HepG2 (cell line): ENCODE results near the gene ACVR1B. TPM values are rescaled to one million over a fixed set of nuclear protein-coding genes. Genes with fewer than 3 reads are reported as not detected.
A peak's percentile ranks its signal among the peaks of the same experiment; 100 is the strongest.

Experiments used
- HCFC1 ChIP-seq: fragments of 150-350 bp; IDR thresholded peaks from 2 replicates; pipeline ENCODE4 v1.6.1; 2014; ENCODE audit warnings: low read depth, low read length
- HMGA1 ChIP-seq: sonication (generic); formaldehyde crosslinking; conservative IDR thresholded peaks from 2 replicates; pipeline ENCODE4 v1.4.0; 2020; ENCODE audit warnings: missing genetic modification reagents
- ISL2 ChIP-seq: sonication (generic); formaldehyde crosslinking; IDR thresholded peaks from 2 replicates; pipeline ENCODE4 v1.5.0; 2020; ENCODE audit warnings: missing genetic modification reagents
- JARID2 ChIP-seq: sonication (generic); formaldehyde crosslinking; IDR thresholded peaks from 2 replicates; pipeline ENCODE4 v1.8.1; 2023; ENCODE audit warnings: missing genetic modification reagents, inconsistent platforms; ENCODE audit not compliant: insufficient replicate concordance
- MIER2 ChIP-seq: IDR thresholded peaks from 2 replicates; pipeline ENCODE4 v1.6.1; 2016; ENCODE audit warnings: missing biosample characterization, missing genetic modification reagents
- NFYC ChIP-seq: IDR thresholded peaks from 2 replicates; pipeline ENCODE4 v1.6.1; 2016; ENCODE audit warnings: missing genetic modification reagents, missing compliant biosample characterization
- PPARG ChIP-seq: conservative IDR thresholded peaks from 2 replicates; pipeline ENCODE4 v1.6.1; 2016; ENCODE audit warnings: missing biosample characterization, missing genetic modification reagents
- TAF1 ChIP-seq: sonication (generic); formaldehyde crosslinking; IDR thresholded peaks from 2 replicates; pipeline ENCODE4 v1.4.0; 2020; ENCODE audit warnings: missing genetic modification reagents
- TCF7 ChIP-seq: sonication (generic); IDR thresholded peaks from 2 replicates; pipeline ENCODE4 v1.6.1; 2016; ENCODE audit warnings: antibody characterized with exemption, low read depth
- ZEB1 ChIP-seq: IDR thresholded peaks from 2 replicates; pipeline ENCODE4 v1.6.1; 2012; ENCODE audit warnings: mild to moderate bottlenecking, low read depth, inconsistent platforms; ENCODE audit not compliant: insufficient replicate concordance
- ZNF337 ChIP-seq: sonication (generic); formaldehyde crosslinking; IDR thresholded peaks from 2 replicates; pipeline ENCODE4 v1.5.1; 2020; ENCODE audit warnings: missing genetic modification reagents, low read depth, mild to moderate bottlenecking, borderline replicate concordance
- ZNF773 ChIP-seq: sonication (generic); formaldehyde crosslinking; IDR thresholded peaks from 2 replicates; pipeline ENCODE4 v1.4.0; 2020; ENCODE audit warnings: missing genetic modification reagents, borderline replicate concordance
- ZNF792 ChIP-seq: IDR thresholded peaks from 2 replicates; pipeline ENCODE4 v1.6.1; 2016
- ZSCAN12 ChIP-seq: sonication (generic); formaldehyde crosslinking; IDR thresholded peaks from 2 replicates; pipeline ENCODE4 v1.9.0; 2021; ENCODE audit warnings: mild to moderate bottlenecking, missing genetic modification reagents
- ZSCAN29 ChIP-seq: sonication (generic); formaldehyde crosslinking; conservative IDR thresholded peaks from 2 replicates; pipeline ENCODE4 v1.4.0; 2020; ENCODE audit warnings: mild to moderate bottlenecking, missing genetic modification reagents
- polyA plus RNA-seq, 8 experiments: library from polyadenylated mRNA; depleted of rRNA in 3 of 8; stranded (reverse) in 7 of 8; unstranded in 1 of 8; fragments of >200 nt; fragmentation: Illumina TruSeq in 4 of 8; extraction: Trizol in 4 of 8; gene quantifications; 2 replicates each; pipeline versions ENCODE4 v1.2.1 to v1.2.3, GENCODE V29; 2011 to 2016; ENCODE audit warnings: low read depth in 4 of 8, missing spikeins in 1 of 8, mixed read lengths in 1 of 8; ENCODE audit not compliant: insufficient read depth in 1 of 8
- total RNA-seq, 5 experiments: library from RNA; depleted of rRNA; stranded (reverse); fragments of >200 nt; fragmentation: Illumina TruSeq; extraction: Trizol; gene quantifications; 2 replicates each; pipeline ENCODE4 v1.2.3, GENCODE V29; 2016; ENCODE audit warnings: low read depth in 1 of 5
- TF ChIP-seq, protein P1 (sequence below): sonication (generic); formaldehyde crosslinking; IDR thresholded peaks from 2 replicates; pipeline ENCODE4; 2020; ENCODE audit warnings: missing genetic modification reagents, mild to moderate bottlenecking, borderline replicate concordance
- TF ChIP-seq, protein P2 (sequence below): sonication (generic); formaldehyde crosslinking; IDR thresholded peaks from 2 replicates; pipeline ENCODE4 v1.8.1; 2023; ENCODE audit warnings: mild to moderate bottlenecking, moderate library complexity, missing genetic modification reagents
- TF ChIP-seq, protein P3 (sequence below), 2 experiments: sonication (generic) in 1 of 2; formaldehyde crosslinking in 1 of 2; IDR thresholded peaks; 2 replicates each; pipeline versions ENCODE4 v1.4.0 to v1.6.1; 2016 to 2020; ENCODE audit warnings: borderline replicate concordance in 1 of 2, low read depth in 1 of 2, mild to moderate bottlenecking in 1 of 2, missing genetic modification reagents in 1 of 2
- TF ChIP-seq, protein P4 (sequence below): sonication (generic); formaldehyde crosslinking; IDR thresholded peaks from 2 replicates; pipeline ENCODE4 v1.5.1; 2020; ENCODE audit warnings: mild to moderate bottlenecking, missing genetic modification reagents, moderate library complexity

Gene ACVR1B
- total and polyA plus RNA-seq, 2 of the 13 experiments (the other 11 are each of a cell fraction or from before 2014, with no cell fraction given), result 8.9 to 12.1 TPM

DNA sequence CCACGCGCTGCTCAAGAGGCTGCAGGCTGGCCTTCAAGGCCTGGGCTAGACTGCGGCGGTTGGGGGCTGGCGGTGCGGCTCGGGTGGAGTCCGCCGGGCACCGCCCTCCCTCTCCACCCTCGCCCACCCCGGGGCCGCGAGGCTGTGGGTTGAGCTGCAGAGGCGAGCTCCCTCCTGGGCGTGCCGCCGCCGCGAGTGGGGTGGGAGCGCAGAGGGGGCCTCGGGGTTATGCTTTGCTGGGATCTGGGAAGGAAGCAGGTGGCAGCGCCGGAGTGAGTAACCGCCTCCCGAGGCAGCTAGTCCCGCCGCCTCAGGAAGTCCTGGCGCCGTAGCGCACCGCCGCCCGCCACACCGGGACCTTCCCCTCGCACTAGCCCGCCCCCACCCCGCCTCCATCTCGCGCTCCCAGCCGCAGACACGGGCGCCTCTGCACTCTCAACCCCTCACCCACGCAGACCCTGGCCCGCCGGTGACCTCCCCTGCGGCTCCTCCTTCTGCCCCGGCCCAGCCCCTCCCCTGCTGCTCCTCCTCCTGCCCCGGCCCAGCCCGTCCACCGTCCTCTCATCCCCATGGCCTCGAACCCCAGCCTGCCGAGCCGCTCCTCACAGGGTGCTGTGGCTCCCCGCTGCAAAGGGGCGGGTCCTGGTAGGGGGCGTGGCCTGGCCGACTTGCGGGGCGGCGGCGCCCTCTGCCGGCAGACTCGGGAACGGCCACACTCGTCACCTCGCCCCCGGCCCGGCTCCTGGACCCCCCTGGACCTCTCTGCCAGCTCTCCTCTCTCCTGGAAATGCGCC lies 71.9 kb downstream of the ACVR1B start (continued):
- TF ChIP-seq, protein P1, sequence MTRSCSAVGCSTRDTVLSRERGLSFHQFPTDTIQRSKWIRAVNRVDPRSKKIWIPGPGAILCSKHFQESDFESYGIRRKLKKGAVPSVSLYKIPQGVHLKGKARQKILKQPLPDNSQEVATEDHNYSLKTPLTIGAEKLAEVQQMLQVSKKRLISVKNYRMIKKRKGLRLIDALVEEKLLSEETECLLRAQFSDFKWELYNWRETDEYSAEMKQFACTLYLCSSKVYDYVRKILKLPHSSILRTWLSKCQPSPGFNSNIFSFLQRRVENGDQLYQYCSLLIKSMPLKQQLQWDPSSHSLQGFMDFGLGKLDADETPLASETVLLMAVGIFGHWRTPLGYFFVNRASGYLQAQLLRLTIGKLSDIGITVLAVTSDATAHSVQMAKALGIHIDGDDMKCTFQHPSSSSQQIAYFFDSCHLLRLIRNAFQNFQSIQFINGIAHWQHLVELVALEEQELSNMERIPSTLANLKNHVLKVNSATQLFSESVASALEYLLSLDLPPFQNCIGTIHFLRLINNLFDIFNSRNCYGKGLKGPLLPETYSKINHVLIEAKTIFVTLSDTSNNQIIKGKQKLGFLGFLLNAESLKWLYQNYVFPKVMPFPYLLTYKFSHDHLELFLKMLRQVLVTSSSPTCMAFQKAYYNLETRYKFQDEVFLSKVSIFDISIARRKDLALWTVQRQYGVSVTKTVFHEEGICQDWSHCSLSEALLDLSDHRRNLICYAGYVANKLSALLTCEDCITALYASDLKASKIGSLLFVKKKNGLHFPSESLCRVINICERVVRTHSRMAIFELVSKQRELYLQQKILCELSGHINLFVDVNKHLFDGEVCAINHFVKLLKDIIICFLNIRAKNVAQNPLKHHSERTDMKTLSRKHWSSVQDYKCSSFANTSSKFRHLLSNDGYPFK (CRISPR knock-in tag), result 0 out of 2 replicates have a peak, but pooled peaks have one; percentile 15
- TF ChIP-seq HCFC1, result no peak
- TF ChIP-seq, protein P2, sequence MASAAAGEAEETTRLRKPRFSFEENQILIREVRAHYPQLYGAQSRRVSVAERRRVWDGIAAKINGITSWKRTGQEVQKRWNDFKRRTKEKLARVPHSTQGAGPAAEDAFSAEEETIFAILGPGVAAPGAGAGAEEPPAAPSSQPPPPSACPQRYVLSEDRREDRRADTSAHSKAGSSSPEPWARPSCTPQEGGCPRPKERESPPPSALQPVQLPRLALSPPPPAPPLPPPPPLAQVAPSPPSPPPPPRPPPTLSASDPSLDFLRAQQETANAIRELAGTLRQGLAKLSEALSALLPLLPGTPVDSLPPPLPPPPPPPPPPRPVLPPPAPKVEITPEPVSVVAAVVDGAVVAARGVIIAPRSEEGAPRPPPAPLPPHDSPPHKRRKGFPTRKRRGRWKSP (CRISPR knock-in tag), result no peak
- TF ChIP-seq ZSCAN12, result no peak
- TF ChIP-seq, protein P3, sequence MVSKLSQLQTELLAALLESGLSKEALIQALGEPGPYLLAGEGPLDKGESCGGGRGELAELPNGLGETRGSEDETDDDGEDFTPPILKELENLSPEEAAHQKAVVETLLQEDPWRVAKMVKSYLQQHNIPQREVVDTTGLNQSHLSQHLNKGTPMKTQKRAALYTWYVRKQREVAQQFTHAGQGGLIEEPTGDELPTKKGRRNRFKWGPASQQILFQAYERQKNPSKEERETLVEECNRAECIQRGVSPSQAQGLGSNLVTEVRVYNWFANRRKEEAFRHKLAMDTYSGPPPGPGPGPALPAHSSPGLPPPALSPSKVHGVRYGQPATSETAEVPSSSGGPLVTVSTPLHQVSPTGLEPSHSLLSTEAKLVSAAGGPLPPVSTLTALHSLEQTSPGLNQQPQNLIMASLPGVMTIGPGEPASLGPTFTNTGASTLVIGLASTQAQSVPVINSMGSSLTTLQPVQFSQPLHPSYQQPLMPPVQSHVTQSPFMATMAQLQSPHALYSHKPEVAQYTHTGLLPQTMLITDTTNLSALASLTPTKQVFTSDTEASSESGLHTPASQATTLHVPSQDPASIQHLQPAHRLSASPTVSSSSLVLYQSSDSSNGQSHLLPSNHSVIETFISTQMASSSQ (IDR thresholded peaks at IDR 0.05; ENCODE audit: low read depth), result no peak
- TF ChIP-seq, protein P3 (CRISPR knock-in tag; IDR thresholded peaks at IDR 0.05; ENCODE audit: borderline replicate concordance), result no peak
- no peak for TF ChIP-seq HMGA1 (CRISPR knock-in tag)
- TF ChIP-seq ZEB1, result no peak
- TF ChIP-seq JARID2 (CRISPR knock-in tag), result no peak
- no peak for TF ChIP-seq MIER2 (CRISPR knock-in tag)
- no peak for TF ChIP-seq TAF1 (CRISPR knock-in tag)
- TF ChIP-seq PPARG, result no peak
- TF ChIP-seq, protein P4, sequence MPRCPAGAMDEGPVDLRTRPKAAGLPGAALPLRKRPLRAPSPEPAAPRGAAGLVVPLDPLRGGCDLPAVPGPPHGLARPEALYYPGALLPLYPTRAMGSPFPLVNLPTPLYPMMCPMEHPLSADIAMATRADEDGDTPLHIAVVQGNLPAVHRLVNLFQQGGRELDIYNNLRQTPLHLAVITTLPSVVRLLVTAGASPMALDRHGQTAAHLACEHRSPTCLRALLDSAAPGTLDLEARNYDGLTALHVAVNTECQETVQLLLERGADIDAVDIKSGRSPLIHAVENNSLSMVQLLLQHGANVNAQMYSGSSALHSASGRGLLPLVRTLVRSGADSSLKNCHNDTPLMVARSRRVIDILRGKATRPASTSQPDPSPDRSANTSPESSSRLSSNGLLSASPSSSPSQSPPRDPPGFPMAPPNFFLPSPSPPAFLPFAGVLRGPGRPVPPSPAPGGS, result no peak; the same call in 1 of the 2 replicates
- no peak for TF ChIP-seq NFYC (CRISPR knock-in tag)
- no peak for TF ChIP-seq ZNF792
- no peak for TF ChIP-seq ISL2 (CRISPR knock-in tag)
- no peak for TF ChIP-seq TCF7
- no peak for TF ChIP-seq ZNF773 (CRISPR knock-in tag)
- no peak for TF ChIP-seq ZSCAN29 (CRISPR knock-in tag)
- TF ChIP-seq ZNF337 (CRISPR knock-in tag), result no peak
